GM19324 (cell line): ENCODE results near the gene SLC13A3.

Experiments used
- ATAC-seq: cut with Tn5 transposase; IDR thresholded peaks from one replicate; pipeline ENCODE4 v1.9.1; 2021; ENCODE audit warnings: mild to moderate bottlenecking, moderate library complexity; ENCODE audit not compliant: unreplicated experiment, low FRiP score

The SLC13A3 gene

DNA sequence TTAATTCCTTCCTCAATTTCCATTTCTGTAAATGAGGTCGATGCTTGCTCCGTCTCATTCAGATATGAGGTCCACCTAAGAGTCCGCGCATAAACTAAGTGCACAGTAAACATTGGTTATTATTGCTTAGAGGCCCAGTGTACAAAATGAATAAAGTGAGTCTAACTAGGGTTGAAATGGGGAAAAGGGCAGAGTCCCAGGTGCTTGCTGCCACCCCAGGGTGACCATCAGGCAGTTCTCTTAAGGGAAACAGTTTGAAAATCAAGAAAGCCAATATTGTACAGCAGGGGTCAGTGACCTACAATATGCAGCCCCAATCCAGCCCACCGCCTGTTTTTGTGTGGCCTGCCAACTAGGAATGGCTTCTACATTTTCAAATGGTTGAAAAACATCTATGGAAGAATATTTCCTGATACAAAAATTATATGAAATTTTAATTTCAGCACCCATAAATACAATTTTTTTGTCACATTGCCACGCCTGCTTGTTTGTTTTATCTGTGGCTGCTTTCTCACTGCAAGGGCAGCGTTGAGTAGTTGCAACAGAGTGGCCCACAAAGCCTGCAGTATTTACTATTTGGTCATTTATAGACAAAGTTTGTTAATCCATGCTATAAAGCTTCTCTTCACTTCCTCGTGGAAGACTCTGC is 43.3 kb downstream of the SLC13A3 start:
- no peak for ATAC-seq

GRCh38 chr20:46607191-46607848 is 43.9 kb downstream of the SLC13A3 start:
- no peak for ATAC-seq

GRCh38 chr20:46606817-46607190 is 44.5 kb downstream of the SLC13A3 start:
- no peak for ATAC-seq

GRCh38 chr20:46605978-46606816 is 45.1 kb downstream of the SLC13A3 start:
- no peak for ATAC-seq

DNA sequence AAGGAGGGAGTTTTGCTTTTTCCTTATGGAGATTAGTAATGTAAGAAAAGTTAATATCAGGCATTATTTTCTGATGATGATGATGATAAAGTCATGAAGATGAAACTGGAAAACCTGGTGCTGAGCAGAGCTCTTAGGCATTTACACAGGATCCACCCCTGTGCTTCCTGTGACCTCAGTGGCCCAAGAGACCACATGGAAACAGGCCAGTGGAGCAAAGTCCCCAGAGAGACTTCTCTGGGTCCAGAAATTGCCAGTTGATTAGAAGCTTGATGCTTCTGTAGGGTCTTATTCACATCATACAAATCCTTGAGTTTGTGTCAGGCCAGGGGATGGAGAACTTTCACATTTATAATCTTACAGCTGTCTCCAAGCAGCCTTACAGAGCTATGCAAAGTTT is 46.1 kb downstream of the SLC13A3 start:
- no peak for ATAC-seq

- no peak for ATAC-seq
Measured at GRCh38 chr20:46604551-46605133, 46.6 kb downstream of the SLC13A3 start.

DNA sequence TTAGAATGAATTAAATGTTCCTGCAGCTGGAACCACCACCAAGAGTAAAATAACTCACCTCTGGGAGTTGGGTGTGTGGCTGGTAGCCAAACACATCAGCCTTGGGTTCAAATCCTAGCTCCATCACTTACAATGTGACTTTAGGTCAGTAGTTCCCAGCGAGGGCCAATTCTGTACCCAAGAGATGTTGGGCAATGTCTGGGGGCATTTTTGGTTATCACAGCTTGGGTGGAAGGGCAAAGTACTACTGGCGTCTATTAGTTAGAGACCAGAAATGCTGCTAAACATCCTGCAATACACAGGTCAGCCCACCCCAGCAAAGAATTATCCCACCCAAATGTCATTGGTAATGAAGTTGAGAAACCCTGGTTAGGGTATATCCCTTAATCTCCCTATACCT is 48.8 kb downstream of the SLC13A3 start:
- ATAC-seq = no peak

DNA sequence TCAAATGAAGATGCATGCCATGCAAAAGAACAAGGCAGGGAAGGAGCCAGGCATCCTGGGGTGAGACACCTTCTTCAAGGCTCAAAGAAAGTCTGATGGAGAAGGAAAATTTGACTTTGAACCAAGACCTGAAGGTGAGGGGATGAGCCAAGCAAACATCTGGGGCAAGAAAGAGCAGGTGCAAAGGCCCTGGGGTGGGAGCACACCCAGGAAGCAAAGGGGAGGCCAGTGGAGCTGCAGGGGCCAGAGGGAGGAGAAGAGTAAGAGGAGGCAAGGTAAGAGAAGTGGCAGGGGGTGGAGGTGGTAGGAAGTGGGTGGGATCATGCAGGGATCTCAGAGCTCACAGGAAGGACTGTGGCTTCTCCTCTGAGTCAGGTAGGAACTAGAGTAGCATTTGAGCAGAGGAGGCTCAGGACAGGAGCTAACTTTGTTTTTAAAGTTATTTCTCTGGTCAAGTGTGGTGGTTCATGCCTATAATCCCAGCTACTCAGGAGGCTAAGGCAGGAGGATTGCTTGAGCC is 49.6 kb downstream of the SLC13A3 start:
- ATAC-seq = no peak

- no peak for ATAC-seq
Measured at GRCh38 chr20:46600286-46600752, 50.9 kb downstream of the SLC13A3 start.

GRCh38 chr20:46599227-46599987 is 51.9 kb downstream of the SLC13A3 start:
- ATAC-seq = no peak

- ATAC-seq = no peak
Measured at GRCh38 chr20:46595933-46596332, 55.3 kb downstream of the SLC13A3 start.

DNA sequence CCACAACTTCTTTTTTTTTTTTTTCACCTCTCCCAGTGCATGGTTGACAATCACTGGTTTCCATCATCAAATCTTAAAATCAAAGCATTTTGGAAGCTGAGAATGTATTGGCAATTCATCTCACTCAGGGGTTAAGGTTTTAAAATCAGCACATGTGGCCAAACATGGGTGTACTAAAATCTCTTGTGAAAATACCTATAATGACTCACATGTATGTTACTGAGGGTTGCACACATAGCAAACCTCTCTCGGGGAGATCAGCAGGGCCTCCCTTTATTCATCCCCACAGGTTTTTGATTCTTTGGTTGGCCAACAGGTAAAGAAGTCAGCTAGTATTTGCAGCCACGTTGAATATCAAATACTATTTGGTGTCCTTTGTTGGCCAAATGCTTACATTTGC is 56.5 kb downstream of the SLC13A3 start:
- no peak for ATAC-seq

DNA sequence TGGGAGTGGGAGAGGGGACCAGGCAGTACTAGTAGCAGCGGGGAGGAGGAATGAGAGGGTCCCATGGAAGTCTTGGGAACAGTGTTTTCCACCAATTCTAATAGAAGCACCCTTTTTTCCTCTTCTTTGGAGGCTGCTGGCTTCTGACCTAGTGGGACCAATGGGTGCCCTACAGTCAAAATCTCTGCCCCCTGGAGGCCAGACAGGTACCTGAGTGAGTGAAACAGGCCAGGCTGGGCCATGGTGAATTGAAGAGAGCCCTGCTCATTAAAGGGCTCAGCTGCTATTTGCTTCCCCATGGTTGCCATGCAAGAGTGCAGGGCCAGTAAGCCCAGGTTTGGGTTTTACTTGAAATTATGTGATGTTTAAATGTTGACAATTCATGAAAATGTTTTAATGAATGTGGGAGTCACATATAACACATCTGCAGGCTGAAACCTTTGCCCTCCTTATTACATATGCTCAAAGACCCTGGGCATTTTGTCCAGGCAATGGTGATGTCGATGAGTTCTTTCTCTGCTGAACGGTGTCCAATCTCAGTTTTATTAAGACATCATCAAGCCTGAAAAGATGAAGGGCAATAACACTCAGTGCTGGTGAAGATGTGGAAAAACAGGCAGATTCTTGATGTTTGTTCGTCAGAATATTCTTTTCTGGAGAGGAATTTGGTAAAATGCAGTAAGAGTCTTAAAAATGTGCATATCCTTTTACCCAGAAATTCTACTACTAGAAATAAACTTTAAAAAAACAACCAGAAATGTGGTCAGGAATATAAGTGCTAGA is 58.5 kb downstream of the SLC13A3 start:
- ATAC-seq = no peak

DNA sequence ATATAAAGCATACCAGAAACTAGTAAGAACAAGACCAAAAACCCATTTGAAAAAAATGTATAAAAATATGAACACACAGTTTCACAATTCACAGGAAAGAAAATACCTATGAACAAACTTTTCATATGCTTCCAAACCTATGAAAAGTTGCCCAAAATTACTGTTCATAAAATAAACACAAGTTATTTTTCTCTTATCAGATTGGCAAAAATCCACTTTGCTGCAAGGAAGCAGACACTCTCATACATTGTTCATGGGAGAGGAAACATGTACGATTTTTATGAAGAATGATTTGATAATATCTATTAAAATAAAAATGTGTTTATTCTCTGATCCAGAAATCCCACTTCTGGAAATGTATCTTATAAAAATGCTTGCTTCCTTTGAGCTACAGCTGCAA is 60.8 kb downstream of the SLC13A3 start:
- no peak for ATAC-seq

DNA sequence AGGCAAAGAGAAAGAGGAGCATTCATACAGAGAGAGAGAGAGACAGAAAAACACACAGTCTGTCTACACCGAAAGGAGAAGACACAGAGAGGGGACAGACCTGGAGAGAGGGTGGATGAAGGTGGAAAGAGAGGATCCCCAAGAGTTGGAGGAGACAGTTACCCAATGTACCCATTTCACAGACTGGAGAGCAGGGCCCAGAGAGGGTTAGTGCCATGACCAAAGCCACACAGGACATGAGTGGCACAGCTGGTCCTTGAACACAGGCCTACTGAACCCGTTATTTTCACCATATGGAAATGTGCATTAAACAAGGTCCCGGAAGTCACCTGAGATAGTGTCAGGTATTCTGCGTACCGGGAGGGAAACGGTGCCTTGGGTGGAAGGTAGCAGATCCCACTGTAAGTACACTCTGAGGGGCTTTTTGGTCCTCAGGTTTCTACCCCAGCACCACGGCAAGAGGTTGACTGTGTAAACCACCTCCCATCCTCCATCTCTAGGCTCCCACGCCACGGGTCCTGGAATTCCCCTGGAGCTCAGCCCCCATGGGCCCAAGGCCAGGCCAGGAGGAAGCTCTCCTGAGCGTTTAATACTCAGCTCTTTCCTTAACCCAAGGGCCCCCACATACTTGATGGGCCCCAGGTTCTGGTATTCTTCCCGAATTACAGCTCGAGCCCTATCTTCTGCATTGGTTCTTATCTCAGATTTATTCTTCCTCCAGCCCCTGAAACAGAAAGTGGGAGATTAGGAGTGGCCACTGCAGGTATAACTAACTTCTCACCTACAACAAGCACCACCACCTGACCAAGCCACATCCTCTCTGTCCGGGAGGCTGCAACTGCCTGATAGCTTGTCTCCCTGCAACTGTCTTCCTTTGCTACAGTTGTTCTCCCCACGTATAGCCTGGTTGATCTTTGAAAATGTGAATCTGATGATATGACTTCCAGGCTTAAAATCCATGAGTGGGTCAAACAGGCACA is 62.4 kb downstream of the SLC13A3 start:
- ATAC-seq = no peak

DNA sequence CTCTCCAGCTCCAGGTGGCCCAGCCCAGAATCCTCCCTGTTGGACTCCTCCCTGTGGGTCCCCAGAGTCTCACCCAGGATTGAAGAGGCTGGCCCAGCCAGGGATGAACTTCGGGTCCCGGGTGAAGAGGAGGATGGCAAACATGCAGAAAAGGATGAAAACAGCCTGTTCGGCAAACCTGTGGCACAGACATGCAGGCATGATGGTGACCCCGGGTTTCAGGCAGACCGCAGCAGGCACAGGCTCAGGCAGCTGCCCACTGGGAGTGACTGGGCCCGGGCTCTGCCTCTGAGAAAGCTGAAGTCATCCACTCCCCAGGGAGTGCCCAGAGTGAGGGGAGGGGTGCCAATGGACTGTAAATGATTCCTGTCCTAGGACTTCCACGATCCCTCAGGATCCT is 63.3 kb downstream of the SLC13A3 start:
- no peak for ATAC-seq

DNA sequence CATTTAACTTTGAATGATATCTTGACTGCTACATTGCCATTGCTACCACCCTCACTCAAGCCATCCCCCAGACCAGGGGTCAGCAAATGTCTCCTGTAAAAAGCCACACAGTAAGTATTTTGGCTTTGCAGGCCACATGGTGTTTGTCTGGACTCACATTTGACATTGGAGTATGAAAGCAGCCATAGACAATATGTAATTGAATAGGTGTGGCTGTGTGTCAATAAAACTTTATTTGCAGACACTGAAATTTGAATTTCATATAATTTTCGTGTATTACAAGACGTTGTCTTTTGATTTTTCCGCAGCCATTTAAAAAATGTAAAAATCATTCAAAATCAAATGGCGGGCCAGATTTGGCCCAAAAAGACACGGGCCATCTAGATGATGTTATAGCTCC is 64.5 kb downstream of the SLC13A3 start:
- no peak for ATAC-seq

GRCh38 chr20:46584508-46584907 is 66.8 kb downstream of the SLC13A3 start:
- no peak for ATAC-seq
